Endothelial cell of umbilical vein (primary cell): ENCODE measurements around the gene NRF1. TPM values are rescaled to one million over a fixed set of nuclear protein-coding genes. Genes with fewer than 3 reads are reported as not detected.
"Not testable (repeated sequence)": the region's sequence is repeated elsewhere in the genome, so short reads cannot be mapped to it uniquely, and the experiment has no call there.

ENCODE experiments used
- BruUV-seq: library from RNA; stranded (reverse); fragments of 400-500 nt; replicated peaks from 2 replicates; lab custom pipeline; 2021; lab: Mats Ljungman, UMichigan
- CTCF ChIA-PET: fragments of 300-600, 350-600 bp; sonication (Branson Sonifier 250); formaldehyde crosslinking; loops from one replicate; lab custom pipeline; 2021; ENCODE audit warnings: antibody characterized with exemption, inconsistent platforms; lab: Charles Lee
- POLR2A ChIA-PET: fragments of 300-600, 350-600 bp; sonication (Branson Sonifier 250); formaldehyde crosslinking; loops from one replicate; lab custom pipeline; 2021; ENCODE audit warnings: antibody characterized with exemption, inconsistent platforms; lab: Charles Lee
- DNase-seq: peaks from one replicate; pipeline ENCODE4 v3.0.0-alpha.2; 2011; ENCODE audit warnings: low read depth, low spot score
- FAIRE-seq: peaks from 2 replicates; lab custom pipeline; 2011; peaks lifted over from hg19 to GRCh38; lab: Jason Lieb, UNC
- H2AFZ ChIP-seq: 2 replicates; pipeline ENCODE4 v1.6.0; 2012; ENCODE audit warnings: low read depth, low read length, control low read depth, inconsistent platforms
- H3K27ac ChIP-seq: 2 replicates; pipeline ENCODE4 v1.5.1; 2011; ENCODE audit warnings: low read depth, mild to moderate bottlenecking, control low read depth, low read length, moderate library complexity; ENCODE audit not compliant: insufficient read depth
- H3K27me3 ChIP-seq, 2 experiments: 2 replicates each; pipeline versions ENCODE4 v1.6.0 to v1.6.1; 2011; ENCODE audit warnings: low read length in 2 of 2, mixed read lengths in 1 of 2; ENCODE audit not compliant: control insufficient read depth in 2 of 2, insufficient read depth in 2 of 2
- H3K36me3 ChIP-seq, 2 experiments: 2 replicates in 1 of 2; 3 replicates in 1 of 2; pipeline ENCODE4 v1.5.1; 2011; ENCODE audit warnings: low read length in 2 of 2, mild to moderate bottlenecking in 1 of 2, moderate library complexity in 1 of 2; ENCODE audit not compliant: control insufficient read depth in 2 of 2, insufficient read depth in 2 of 2; ENCODE audit errors: extremely low read depth in 1 of 2
- H3K4me1 ChIP-seq: 3 replicates; pipeline ENCODE4 v1.5.1; 2011; ENCODE audit warnings: mild to moderate bottlenecking, low read length; ENCODE audit not compliant: control insufficient read depth, insufficient read depth; ENCODE audit errors: extremely low read depth
- H3K4me2 ChIP-seq: 2 replicates; pipeline ENCODE4 v1.6.1; 2011; ENCODE audit warnings: low read length, control low read depth, mixed read lengths; ENCODE audit not compliant: insufficient read depth
- H3K4me3 ChIP-seq, 3 experiments: fragments of 200-600 bp in 1 of 3; sonication (generic), shearing (Covaris generic) in 1 of 3; replicated peaks in 1 of 3; 2 replicates each; pipeline ENCODE4 v1.5.1; 2011 to 2016; ENCODE audit warnings: control low read depth in 3 of 3, low read length in 3 of 3, mild to moderate bottlenecking in 2 of 3, inconsistent platforms in 1 of 3, low read depth in 1 of 3, moderate library complexity in 1 of 3; ENCODE audit not compliant: insufficient read depth in 1 of 3
- H3K79me2 ChIP-seq: 2 replicates; pipeline ENCODE4 v1.6.0; 2012; ENCODE audit warnings: low read length, inconsistent platforms; ENCODE audit not compliant: control insufficient read depth, insufficient read depth
- H3K9ac ChIP-seq: replicated peaks from 2 replicates; pipeline ENCODE3; 2011; ENCODE audit warnings: low read length, control low read depth; ENCODE audit not compliant: insufficient read depth; ENCODE audit errors: extremely low read depth
- H3K9me1 ChIP-seq: replicated peaks from 3 replicates; pipeline ENCODE4 v1.6.0; 2011; ENCODE audit warnings: mild to moderate bottlenecking, low read length; ENCODE audit not compliant: control insufficient read depth, insufficient read depth; ENCODE audit errors: extremely low read depth
- H3K9me3 ChIP-seq: replicated peaks from 2 replicates; pipeline ENCODE4 v1.5.1; 2012; ENCODE audit warnings: low read length, inconsistent platforms; ENCODE audit not compliant: control insufficient read depth, insufficient read depth
- H4K20me1 ChIP-seq: replicated peaks from 2 replicates; pipeline ENCODE3; 2011; ENCODE audit warnings: mild to moderate bottlenecking, low read length; ENCODE audit not compliant: control insufficient read depth, insufficient read depth; ENCODE audit errors: extremely low read depth
- EZH2 ChIP-seq: IDR thresholded peaks from 2 replicates; pipeline ENCODE4 v1.6.1; 2012; ENCODE audit warnings: borderline replicate concordance, low read depth, mild to moderate bottlenecking, moderate library complexity, low read length, inconsistent platforms; ENCODE audit not compliant: severe bottlenecking
- FOS ChIP-seq: IDR thresholded peaks from 2 replicates; pipeline ENCODE4 v1.6.1; 2011; ENCODE audit warnings: mild to moderate bottlenecking, low read length, moderate library complexity, borderline replicate concordance; ENCODE audit not compliant: insufficient read depth
- GATA2 ChIP-seq: IDR thresholded peaks from 2 replicates; pipeline ENCODE4 v1.7.0; 2011; ENCODE audit warnings: low read depth, mild to moderate bottlenecking, moderate library complexity, mixed read lengths, low read length; ENCODE audit not compliant: insufficient read length, insufficient read depth
- JUN ChIP-seq: IDR thresholded peaks from 2 replicates; pipeline ENCODE4 v1.6.1; 2011; ENCODE audit warnings: borderline replicate concordance, low read depth; ENCODE audit not compliant: insufficient read length, insufficient read depth
- MYC ChIP-seq: IDR thresholded peaks from one replicate; pipeline ENCODE4 v1.6.1; 2011; ENCODE audit warnings: mild to moderate bottlenecking, low read depth, low read length
- POLR2A ChIP-seq: IDR thresholded peaks from 2 replicates; pipeline ENCODE4 v1.6.1; 2012; ENCODE audit warnings: low read depth, mild to moderate bottlenecking, control low read depth, low read length
- POLR2AphosphoS5 ChIP-seq: IDR thresholded peaks from 2 replicates; pipeline ENCODE4 v1.6.1; 2012; ENCODE audit warnings: low read depth, mild to moderate bottlenecking, control low read depth, low read length, moderate library complexity; ENCODE audit not compliant: insufficient read depth
- dilution Hi-C: fragments of 300-500 bp; cut with MboI; formaldehyde crosslinking; loops from one replicate; pipeline ENCODE4 v1.15.0; 2019; ENCODE audit warnings: low sequenced_read_pairs; ENCODE audit not compliant: extremely low pct_ligation_motif_present
- intact Hi-C: fragments of 100-400 bp; cut with micrococcal nuclease; formaldehyde crosslinking; loops from one replicate; pipeline ENCODE4 v1.10.0; 2022
- polyA plus RNA-seq, 4 experiments: library from polyadenylated mRNA; depleted of rRNA in 3 of 4; stranded (reverse) in 3 of 4; unstranded in 1 of 4; fragments of >200 nt; gene quantifications; 2 replicates each; pipeline versions ENCODE4 v1.2.1 to v1.2.3, GENCODE V29; 2011 to 2012; ENCODE audit warnings: missing spikeins in 1 of 4
- total RNA-seq: library from RNA; stranded (reverse); gene quantifications from 2 replicates; pipeline ENCODE4 v1.2.3, GENCODE V29; 2021
- TF ChIP-seq, protein P1 (sequence below): IDR thresholded peaks from 2 replicates; pipeline ENCODE4 v1.6.1; 2011; ENCODE audit not compliant: insufficient read depth, insufficient read length
- TF ChIP-seq, protein P2 (sequence below), 2 donors: IDR thresholded peaks; 1 replicate in 1 of 2; 2 replicates in 1 of 2; pipeline ENCODE4 v1.5.1; 2011; ENCODE audit warnings: low read length in 2 of 2, mild to moderate bottlenecking in 2 of 2, moderate library complexity in 2 of 2, control low read depth in 1 of 2, inconsistent platforms in 1 of 2, low read depth in 1 of 2; ENCODE audit not compliant: insufficient read depth in 1 of 2; ENCODE audit errors: extremely low read depth in 1 of 2

The NRF1 gene
- total and polyA plus RNA-seq, 2 donors (not counting 3 experiments of a cell fraction or from before 2014, with no cell fraction given): 14.6 to 20.3 TPM

DNA sequence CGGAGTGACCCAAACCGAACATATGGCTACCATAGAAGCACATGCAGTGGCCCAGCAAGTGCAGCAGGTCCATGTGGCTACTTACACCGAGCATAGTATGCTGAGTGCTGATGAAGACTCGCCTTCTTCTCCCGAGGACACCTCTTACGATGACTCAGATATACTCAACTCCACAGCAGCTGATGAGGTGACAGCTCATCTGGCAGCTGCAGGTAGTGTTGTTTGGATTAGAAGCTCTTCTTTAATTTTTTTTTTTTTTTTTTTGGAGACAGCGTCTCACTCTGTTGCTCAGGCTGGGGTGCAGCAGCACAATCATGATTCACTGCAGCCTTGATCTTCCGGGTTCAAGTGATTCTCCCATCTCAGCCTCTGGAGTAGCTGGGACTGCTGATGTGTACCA lies 45.8 kb downstream of the NRF1 start:
- Histone ChIP-seq H3K79me2 (peaks cover 9% of the 10 kb centered on the region), H3K4me3 (no peak overlapping the region), H3K4me2 (no peak overlapping the region), H3K4me1 (no peaks in the 10 kb centered on the region), H3K9me1 (no peaks in the 10 kb centered on the region), H3K27me3 (no peaks in the 10 kb centered on the region), H3K36me3 (peaks cover 7 to 10% of the 10 kb centered on the region in 2 experiments), H2AFZ (no peak overlapping the region), H4K20me1 (no peaks in the 10 kb centered on the region), H3K27ac (no peak overlapping the region), H3K9me3 (peaks cover 2% of the 10 kb centered on the region), H3K9ac (no peak overlapping the region)
- BruUV-seq: no TSS peak
- DNase-seq: no peak
- dilution Hi-C loops: no loop called here
- ChIA-PET CTCF (interaction anchor here (1.6 to 2.7 kb wide), 4 partner anchors 13 to 353 kb away, joined by 3 to 12 read pairs (median 4); no protein-coding TSS in a partner anchor), POLR2A (no interaction called here)
- no peak for TF ChIP-seq FOS
- TF ChIP-seq, protein P1, sequence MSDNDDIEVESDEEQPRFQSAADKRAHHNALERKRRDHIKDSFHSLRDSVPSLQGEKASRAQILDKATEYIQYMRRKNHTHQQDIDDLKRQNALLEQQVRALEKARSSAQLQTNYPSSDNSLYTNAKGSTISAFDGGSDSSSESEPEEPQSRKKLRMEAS: no peak
- TF ChIP-seq MYC: no peak
- no peak for TF ChIP-seq POLR2AphosphoS5
- TF ChIP-seq JUN: no peak
- TF ChIP-seq, protein P2, sequence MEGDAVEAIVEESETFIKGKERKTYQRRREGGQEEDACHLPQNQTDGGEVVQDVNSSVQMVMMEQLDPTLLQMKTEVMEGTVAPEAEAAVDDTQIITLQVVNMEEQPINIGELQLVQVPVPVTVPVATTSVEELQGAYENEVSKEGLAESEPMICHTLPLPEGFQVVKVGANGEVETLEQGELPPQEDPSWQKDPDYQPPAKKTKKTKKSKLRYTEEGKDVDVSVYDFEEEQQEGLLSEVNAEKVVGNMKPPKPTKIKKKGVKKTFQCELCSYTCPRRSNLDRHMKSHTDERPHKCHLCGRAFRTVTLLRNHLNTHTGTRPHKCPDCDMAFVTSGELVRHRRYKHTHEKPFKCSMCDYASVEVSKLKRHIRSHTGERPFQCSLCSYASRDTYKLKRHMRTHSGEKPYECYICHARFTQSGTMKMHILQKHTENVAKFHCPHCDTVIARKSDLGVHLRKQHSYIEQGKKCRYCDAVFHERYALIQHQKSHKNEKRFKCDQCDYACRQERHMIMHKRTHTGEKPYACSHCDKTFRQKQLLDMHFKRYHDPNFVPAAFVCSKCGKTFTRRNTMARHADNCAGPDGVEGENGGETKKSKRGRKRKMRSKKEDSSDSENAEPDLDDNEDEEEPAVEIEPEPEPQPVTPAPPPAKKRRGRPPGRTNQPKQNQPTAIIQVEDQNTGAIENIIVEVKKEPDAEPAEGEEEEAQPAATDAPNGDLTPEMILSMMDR (IDR thresholded peaks at IDR 0.05; ENCODE audit: extremely low read depth in 1 of 2, insufficient read depth in 1 of 2, low read depth in 1 of 2, low read length in 2 of 2): no peak
- no peak for TF ChIP-seq GATA2
- no peak for TF ChIP-seq POLR2A
- TF ChIP-seq EZH2: no peak
- intact Hi-C loops: no loop called here
- FAIRE-seq: no peak

DNA sequence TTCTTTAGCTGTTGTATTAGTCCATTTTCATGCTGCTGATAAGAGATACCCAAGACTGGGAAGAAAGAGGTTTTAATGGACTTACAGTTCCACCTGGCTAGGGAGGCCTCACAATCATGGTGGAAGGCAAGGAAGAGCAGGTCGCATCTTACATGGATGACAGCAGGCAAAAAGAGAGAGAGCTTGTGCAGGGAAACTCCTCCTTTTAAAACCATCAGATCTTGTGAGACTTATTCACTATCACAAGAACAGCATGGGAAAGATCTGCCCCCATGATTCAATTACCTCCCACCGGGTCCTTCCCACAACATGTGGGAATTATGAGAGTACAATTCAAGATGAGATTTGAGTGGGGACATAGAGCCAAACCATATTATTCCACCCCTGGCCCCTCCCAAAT lies 48.4 kb downstream of the NRF1 start:
- intact Hi-C loops: not testable (repeated sequence)
- CTCF ChIA-PET: interaction anchor here (1.3 to 1.6 kb wide), 2 partner anchors 17 to 442 kb away, joined by 3 to 4 read pairs; no protein-coding TSS in a partner anchor

More for the DNA sequence above, 48.4 kb downstream of the NRF1 start:
- H3K4me2 ChIP-seq, H3K27me3 ChIP-seq, H3K4me3 ChIP-seq, BruUV-seq, DNase-seq, H2AFZ ChIP-seq, H3K9me1 ChIP-seq, H3K9ac ChIP-seq, FAIRE-seq, H3K27ac ChIP-seq, H3K4me1 ChIP-seq, dilution Hi-C loops, H3K9me3 ChIP-seq, H4K20me1 ChIP-seq, POLR2A ChIA-PET, H3K79me2 ChIP-seq: not testable (repeated sequence)
- H3K36me3 ChIP-seq: peaks cover 7 to 10% of the 10 kb centered on the region in 2 experiments
